GM04503 (cell line): Measurements from ENCODE around the gene BCO1.

Experiments
- DNase-seq: peaks from one replicate; pipeline ENCODE4 v3.0.0-alpha.2; 2012; ENCODE audit warnings: low read depth

BCO1 gene

DNA sequence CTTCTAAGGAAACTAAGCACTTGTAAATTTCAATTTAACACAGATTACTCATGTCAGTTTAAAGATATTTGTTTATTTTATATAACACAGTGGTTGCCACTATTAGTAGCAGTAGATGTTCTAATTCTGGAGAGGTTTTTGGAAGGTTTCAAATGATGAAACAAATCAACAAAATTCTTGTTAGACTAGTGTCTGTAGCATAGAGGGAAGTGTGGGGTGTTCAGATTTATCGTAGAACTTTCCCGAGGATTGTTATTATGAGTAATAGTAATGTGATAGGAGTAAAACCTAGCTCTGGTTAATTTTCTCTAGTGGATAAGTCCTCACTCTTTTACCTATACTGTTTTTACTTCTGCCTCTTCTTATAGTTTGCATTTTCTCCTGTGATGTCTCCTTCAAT is 82.5 kb downstream of the BCO1 start:
- DNase-seq: no peak

DNA sequence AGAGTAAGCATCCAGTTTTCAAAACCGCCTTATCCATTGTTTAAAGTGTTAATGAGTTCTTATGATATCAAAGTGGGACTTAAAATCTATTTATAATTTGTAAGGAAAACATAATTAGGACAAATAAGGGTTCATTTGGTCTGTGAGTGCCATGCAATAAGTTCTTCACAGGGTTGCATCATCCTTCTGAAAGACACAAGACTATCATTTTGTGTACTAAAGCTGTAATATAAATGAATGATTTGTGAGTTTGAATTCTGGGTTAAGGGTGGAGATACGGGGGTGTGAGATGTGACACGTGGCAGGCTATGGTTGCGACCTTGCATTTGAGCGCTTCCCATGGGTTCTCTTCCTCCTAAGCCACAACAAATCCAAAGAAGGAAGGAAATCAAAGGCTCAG is 83.0 kb downstream of the BCO1 start:
- DNase-seq: no peak

DNA sequence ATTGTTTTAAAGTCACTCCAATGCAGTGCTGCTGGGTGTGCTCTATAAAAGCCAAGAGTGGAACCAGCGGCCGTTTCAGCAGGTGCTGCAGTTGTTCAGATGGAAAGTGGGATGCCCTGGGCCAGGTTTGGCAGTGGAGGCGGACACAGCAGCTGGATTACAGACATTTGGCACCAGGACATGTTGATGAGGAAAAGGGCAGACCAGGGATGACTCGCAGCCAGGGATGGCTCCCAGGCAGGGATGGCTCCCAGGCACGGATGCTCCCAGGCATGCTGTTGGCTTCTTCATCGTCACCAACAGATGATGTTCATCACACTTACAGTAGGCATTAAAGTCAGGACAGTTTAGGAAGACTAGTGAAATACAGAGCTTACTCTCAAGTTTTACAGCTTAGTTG is 86.3 kb downstream of the BCO1 start:
- no peak for DNase-seq

DNA sequence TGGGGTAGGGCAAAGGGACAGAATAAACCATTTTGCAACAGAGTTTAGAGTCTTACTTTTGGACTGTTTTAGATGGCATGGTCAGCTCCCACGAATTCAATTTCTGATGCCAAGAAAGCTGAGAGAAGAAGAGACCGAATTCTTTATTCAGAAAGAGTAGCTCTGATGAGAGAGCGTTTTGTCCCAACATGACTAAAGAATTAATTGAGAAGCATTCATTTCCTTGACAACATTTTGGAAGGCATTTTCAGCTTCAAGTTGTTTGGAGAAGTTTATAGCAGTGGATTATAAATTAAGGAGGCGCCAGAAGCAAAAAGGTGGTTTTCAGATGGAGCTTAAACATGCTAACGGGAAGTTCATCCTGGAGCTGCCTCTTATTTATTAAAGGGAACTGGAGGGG is 88.5 kb downstream of the BCO1 start:
- DNase-seq: no peak

DNA sequence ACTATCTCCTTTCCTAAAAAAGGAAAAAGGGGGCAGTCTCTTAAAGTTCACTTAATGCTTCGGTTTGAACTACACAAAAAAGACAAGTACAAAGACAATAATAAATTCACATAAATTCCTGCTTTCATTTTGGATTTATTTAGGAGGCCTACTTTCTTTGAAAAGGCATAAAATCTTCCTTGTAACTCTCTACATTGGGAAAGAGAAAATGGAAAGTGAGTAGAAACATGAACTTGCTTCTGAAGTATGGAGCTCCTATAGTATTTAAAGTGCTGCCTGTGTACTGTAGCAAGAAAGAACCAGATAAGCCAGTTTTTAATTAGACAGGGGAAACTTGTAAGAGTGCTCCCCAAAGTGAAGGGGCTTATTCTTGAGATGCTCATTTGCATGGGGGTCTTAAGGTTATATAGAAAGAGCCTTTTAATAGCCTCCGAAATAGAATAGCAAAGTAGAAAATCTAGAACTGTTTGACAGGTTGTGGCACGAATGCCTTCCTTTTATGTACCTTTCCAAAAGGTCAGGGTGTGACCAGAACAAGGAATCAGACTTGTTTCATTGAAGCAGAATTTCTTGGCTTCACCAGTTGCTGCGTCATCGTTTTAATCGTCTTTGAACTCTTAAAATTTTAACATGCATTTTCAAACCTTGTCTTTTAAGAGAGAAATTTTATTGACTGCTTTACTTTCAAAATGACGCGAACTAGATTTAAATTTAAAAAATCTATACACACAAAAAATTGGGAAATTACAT is 89.1 kb downstream of the BCO1 start:
- DNase-seq: no peak

DNA sequence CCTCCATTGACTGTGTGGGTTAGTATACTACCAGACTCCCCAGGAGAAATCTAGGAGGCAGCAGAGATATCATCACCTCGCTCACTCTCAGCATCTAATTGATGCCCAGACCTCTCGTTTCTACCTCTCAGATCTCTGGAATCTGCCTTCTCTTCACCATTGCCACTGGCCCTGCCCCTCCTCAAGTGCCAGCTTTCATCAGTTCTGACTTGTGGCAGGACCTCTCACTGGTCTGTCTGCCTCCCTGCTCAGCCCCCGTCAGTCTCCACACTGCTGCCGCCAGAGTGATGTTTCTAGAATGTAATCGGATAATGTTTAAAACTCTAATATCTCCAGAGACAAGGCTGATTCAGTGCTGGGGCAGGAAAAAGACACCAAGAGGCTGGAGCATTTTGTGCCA is 91.5 kb downstream of the BCO1 start:
- no peak for DNase-seq

DNA sequence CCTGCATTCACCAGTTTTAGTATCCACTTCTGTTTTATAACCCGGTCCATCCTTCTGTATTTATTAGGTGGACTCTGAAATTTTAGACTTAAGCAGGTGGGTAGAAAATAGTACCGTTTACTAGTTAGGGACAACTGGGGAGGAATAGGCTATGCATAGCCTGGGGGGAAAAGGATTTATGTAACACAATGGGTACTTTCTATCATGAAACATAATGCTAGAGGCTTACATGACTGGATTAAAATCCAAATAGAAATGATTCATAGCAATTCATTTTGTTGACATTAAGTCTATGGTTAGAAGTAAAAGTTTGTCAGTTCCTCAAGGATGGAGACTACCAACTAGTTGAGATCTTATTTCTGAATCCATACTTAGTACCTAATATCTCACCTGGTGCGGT is 94.9 kb downstream of the BCO1 start:
- DNase-seq: no peak

DNA sequence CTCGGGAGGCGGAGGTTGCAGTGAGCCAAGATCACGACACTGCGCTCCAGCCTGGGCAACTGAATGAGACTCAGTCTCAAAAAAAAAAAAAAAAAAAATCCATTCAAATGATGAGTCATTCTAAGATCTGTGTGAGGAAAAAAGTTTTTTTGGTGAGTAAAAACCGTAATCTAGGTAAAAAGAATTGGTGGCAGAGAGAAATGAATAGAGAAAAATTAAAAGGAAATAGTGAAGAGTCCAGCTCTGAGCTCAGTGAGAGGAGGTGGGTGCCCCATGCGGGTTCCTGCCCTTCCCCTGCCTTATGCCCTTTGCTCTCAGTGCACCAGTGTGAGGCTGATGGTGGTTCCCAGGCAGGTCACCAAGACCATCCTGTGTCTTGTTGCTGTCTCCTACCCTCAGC is 97.2 kb downstream of the BCO1 start:
- no peak for DNase-seq

DNA sequence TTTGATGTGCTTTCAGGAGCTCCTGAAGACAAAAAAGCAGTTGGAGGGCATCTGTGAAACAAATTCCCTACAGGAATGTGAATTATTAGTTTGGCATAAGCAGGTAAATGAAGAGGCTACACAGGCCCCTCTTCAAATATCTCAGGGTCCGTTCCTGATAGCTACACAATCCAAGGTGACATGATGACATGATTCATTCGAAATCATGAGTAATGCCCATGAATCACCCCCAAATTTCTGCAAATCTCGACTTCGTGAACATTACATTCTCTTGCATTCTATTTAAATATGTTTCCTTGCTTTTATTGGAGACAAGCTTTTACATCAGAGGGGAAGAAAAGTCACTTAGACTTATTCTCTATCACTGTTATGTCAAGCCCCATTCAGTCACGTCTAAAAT is 98.6 kb downstream of the BCO1 start:
- no peak for DNase-seq
